GM23248 (cell line): ENCODE data around the gene CABCOCO1.

Experiments
- EZH2 ChIP-seq: fragments of 200-600 bp; sonication (generic); IDR thresholded peaks from 2 replicates; pipeline ENCODE4 v1.6.1; 2018; ENCODE audit warnings: antibody characterized with exemption, mild to moderate bottlenecking; ENCODE audit not compliant: insufficient read depth, poor library complexity, severe bottlenecking
- EZH2phosphoT487 ChIP-seq: fragments of 200-600 bp; sonication (generic); IDR thresholded peaks from 2 replicates; pipeline ENCODE4 v1.6.1; 2018; ENCODE audit warnings: antibody characterized with exemption, moderate library complexity, mild to moderate bottlenecking, low read depth; ENCODE audit not compliant: insufficient read depth

DNA sequence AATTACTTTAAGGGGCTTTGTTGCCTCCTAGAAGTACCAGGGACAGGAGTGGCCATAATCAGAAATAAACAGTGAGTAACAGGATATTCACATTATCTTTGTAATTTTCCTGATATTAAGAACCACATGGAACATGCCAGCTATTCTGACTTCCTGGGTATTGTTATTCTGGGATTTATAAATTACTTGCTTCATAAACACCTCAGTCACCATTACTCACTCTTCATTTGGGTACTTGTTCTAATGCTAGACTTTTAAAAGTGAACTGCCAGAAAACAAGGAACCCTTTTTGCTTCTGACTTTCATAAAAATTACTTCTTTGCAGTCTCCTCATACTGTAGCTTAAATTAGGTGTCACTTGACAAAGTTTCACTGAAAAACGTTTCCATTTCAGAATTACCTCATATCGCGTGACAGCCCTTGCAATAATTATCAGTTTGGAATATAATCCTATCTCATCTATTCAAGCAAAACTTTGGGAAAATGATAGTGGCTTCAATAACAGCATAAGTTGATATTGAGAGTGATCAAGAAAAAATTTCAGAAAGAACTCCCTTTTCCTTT, 29.8 kb downstream of the CABCOCO1 start:
- TF ChIP-seq EZH2phosphoT487 (no peak), EZH2 (no peak)
